Activated CD4-positive, alpha-beta T cell treated with anti-CD3 and anti-CD28 coated beads for 48 hours (primary cell): ENCODE measurements around the gene SLC27A2.

Experiments used
- DNase-seq: peaks from one replicate; pipeline ENCODE4 v3.0.0-alpha.2; 2020

Gene SLC27A2

DNA sequence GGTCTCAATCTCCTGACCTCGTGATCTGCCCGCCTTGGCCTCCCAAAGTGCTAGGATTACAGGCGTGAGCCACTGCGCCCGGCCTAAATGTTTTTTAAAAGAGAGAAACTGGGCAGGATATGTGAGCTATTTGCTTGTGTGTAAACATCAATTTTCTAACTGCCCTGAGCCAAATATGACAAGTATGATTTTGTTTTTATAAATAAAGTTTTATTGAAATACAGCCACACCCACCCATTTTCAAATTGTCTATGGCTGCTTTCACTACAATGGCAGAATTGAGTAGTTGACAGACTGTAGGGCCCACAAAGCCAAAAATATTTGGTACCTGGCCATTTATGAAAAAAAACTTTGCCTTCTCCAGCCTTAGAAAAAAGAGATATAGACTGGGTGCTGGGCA, 99.4 kb downstream of the SLC27A2 start:
- DNase-seq, result no peak
